Endothelial cell of umbilical vein (primary cell): ENCODE data around the gene PTGDS. TPM values are rescaled to one million over a fixed set of nuclear protein-coding genes. Genes with fewer than 3 reads are reported as not detected.

ENCODE experiments used
- BruUV-seq: library from RNA; stranded (reverse); fragments of 400-500 nt; replicated peaks from 2 replicates; lab custom pipeline; 2021; lab: Mats Ljungman, UMichigan
- CTCF ChIA-PET: fragments of 300-600, 350-600 bp; sonication (Branson Sonifier 250); formaldehyde crosslinking; loops from one replicate; lab custom pipeline; 2021; ENCODE audit warnings: antibody characterized with exemption, inconsistent platforms; lab: Charles Lee
- POLR2A ChIA-PET: fragments of 300-600, 350-600 bp; sonication (Branson Sonifier 250); formaldehyde crosslinking; loops from one replicate; lab custom pipeline; 2021; ENCODE audit warnings: antibody characterized with exemption, inconsistent platforms; lab: Charles Lee
- DNase-seq: peaks from one replicate; pipeline ENCODE4 v3.0.0-alpha.2; 2011; ENCODE audit warnings: low read depth, low spot score
- FAIRE-seq: peaks from 2 replicates; lab custom pipeline; 2011; peaks lifted over from hg19 to GRCh38; lab: Jason Lieb, UNC
- H2AFZ ChIP-seq: 2 replicates; pipeline ENCODE4 v1.6.0; 2012; ENCODE audit warnings: low read depth, low read length, control low read depth, inconsistent platforms
- H3K27ac ChIP-seq: 2 replicates; pipeline ENCODE4 v1.5.1; 2011; ENCODE audit warnings: low read depth, mild to moderate bottlenecking, control low read depth, low read length, moderate library complexity; ENCODE audit not compliant: insufficient read depth
- H3K27me3 ChIP-seq, 2 experiments: 2 replicates each; pipeline versions ENCODE4 v1.6.0 to v1.6.1; 2011; ENCODE audit warnings: low read length in 2 of 2, mixed read lengths in 1 of 2; ENCODE audit not compliant: control insufficient read depth in 2 of 2, insufficient read depth in 2 of 2
- H3K36me3 ChIP-seq, 2 experiments: 2 replicates in 1 of 2; 3 replicates in 1 of 2; pipeline ENCODE4 v1.5.1; 2011; ENCODE audit warnings: low read length in 2 of 2, mild to moderate bottlenecking in 1 of 2, moderate library complexity in 1 of 2; ENCODE audit not compliant: control insufficient read depth in 2 of 2, insufficient read depth in 2 of 2; ENCODE audit errors: extremely low read depth in 1 of 2
- H3K4me1 ChIP-seq: 3 replicates; pipeline ENCODE4 v1.5.1; 2011; ENCODE audit warnings: mild to moderate bottlenecking, low read length; ENCODE audit not compliant: control insufficient read depth, insufficient read depth; ENCODE audit errors: extremely low read depth
- H3K4me2 ChIP-seq: 2 replicates; pipeline ENCODE4 v1.6.1; 2011; ENCODE audit warnings: low read length, control low read depth, mixed read lengths; ENCODE audit not compliant: insufficient read depth
- H3K4me3 ChIP-seq, 3 experiments: fragments of 200-600 bp in 1 of 3; sonication (generic), shearing (Covaris generic) in 1 of 3; replicated peaks in 1 of 3; 2 replicates each; pipeline ENCODE4 v1.5.1; 2011 to 2016; ENCODE audit warnings: control low read depth in 3 of 3, low read length in 3 of 3, mild to moderate bottlenecking in 2 of 3, inconsistent platforms in 1 of 3, low read depth in 1 of 3, moderate library complexity in 1 of 3; ENCODE audit not compliant: insufficient read depth in 1 of 3
- H3K79me2 ChIP-seq: 2 replicates; pipeline ENCODE4 v1.6.0; 2012; ENCODE audit warnings: low read length, inconsistent platforms; ENCODE audit not compliant: control insufficient read depth, insufficient read depth
- H3K9ac ChIP-seq: replicated peaks from 2 replicates; pipeline ENCODE3; 2011; ENCODE audit warnings: low read length, control low read depth; ENCODE audit not compliant: insufficient read depth; ENCODE audit errors: extremely low read depth
- H3K9me1 ChIP-seq: replicated peaks from 3 replicates; pipeline ENCODE4 v1.6.0; 2011; ENCODE audit warnings: mild to moderate bottlenecking, low read length; ENCODE audit not compliant: control insufficient read depth, insufficient read depth; ENCODE audit errors: extremely low read depth
- H3K9me3 ChIP-seq: replicated peaks from 2 replicates; pipeline ENCODE4 v1.5.1; 2012; ENCODE audit warnings: low read length, inconsistent platforms; ENCODE audit not compliant: control insufficient read depth, insufficient read depth
- H4K20me1 ChIP-seq: replicated peaks from 2 replicates; pipeline ENCODE3; 2011; ENCODE audit warnings: mild to moderate bottlenecking, low read length; ENCODE audit not compliant: control insufficient read depth, insufficient read depth; ENCODE audit errors: extremely low read depth
- EZH2 ChIP-seq: IDR thresholded peaks from 2 replicates; pipeline ENCODE4 v1.6.1; 2012; ENCODE audit warnings: borderline replicate concordance, low read depth, mild to moderate bottlenecking, moderate library complexity, low read length, inconsistent platforms; ENCODE audit not compliant: severe bottlenecking
- FOS ChIP-seq: IDR thresholded peaks from 2 replicates; pipeline ENCODE4 v1.6.1; 2011; ENCODE audit warnings: mild to moderate bottlenecking, low read length, moderate library complexity, borderline replicate concordance; ENCODE audit not compliant: insufficient read depth
- GATA2 ChIP-seq: IDR thresholded peaks from 2 replicates; pipeline ENCODE4 v1.7.0; 2011; ENCODE audit warnings: low read depth, mild to moderate bottlenecking, moderate library complexity, mixed read lengths, low read length; ENCODE audit not compliant: insufficient read length, insufficient read depth
- MAX ChIP-seq: IDR thresholded peaks from 2 replicates; pipeline ENCODE4 v1.6.1; 2011; ENCODE audit not compliant: insufficient read depth, insufficient read length
- POLR2AphosphoS5 ChIP-seq: IDR thresholded peaks from 2 replicates; pipeline ENCODE4 v1.6.1; 2012; ENCODE audit warnings: low read depth, mild to moderate bottlenecking, control low read depth, low read length, moderate library complexity; ENCODE audit not compliant: insufficient read depth
- dilution Hi-C: fragments of 300-500 bp; cut with MboI; formaldehyde crosslinking; loops from one replicate; pipeline ENCODE4 v1.15.0; 2019; ENCODE audit warnings: low sequenced_read_pairs; ENCODE audit not compliant: extremely low pct_ligation_motif_present
- intact Hi-C: fragments of 100-400 bp; cut with micrococcal nuclease; formaldehyde crosslinking; loops from one replicate; pipeline ENCODE4 v1.10.0; 2022
- polyA plus RNA-seq, 4 experiments: library from polyadenylated mRNA; depleted of rRNA in 3 of 4; stranded (reverse) in 3 of 4; unstranded in 1 of 4; fragments of >200 nt; gene quantifications; 2 replicates each; pipeline versions ENCODE4 v1.2.1 to v1.2.3, GENCODE V29; 2011 to 2012; ENCODE audit warnings: missing spikeins in 1 of 4
- total RNA-seq: library from RNA; stranded (reverse); gene quantifications from 2 replicates; pipeline ENCODE4 v1.2.3, GENCODE V29; 2021
- TF ChIP-seq, protein P1 (sequence below), 2 donors: IDR thresholded peaks; 1 replicate in 1 of 2; 2 replicates in 1 of 2; pipeline ENCODE4 v1.5.1; 2011; ENCODE audit warnings: low read length in 2 of 2, mild to moderate bottlenecking in 2 of 2, moderate library complexity in 2 of 2, control low read depth in 1 of 2, inconsistent platforms in 1 of 2, low read depth in 1 of 2; ENCODE audit not compliant: insufficient read depth in 1 of 2; ENCODE audit errors: extremely low read depth in 1 of 2

Gene PTGDS
- total and polyA plus RNA-seq, 2 donors (not counting 3 experiments of a cell fraction or from before 2014, with no cell fraction given), result not detected

DNA sequence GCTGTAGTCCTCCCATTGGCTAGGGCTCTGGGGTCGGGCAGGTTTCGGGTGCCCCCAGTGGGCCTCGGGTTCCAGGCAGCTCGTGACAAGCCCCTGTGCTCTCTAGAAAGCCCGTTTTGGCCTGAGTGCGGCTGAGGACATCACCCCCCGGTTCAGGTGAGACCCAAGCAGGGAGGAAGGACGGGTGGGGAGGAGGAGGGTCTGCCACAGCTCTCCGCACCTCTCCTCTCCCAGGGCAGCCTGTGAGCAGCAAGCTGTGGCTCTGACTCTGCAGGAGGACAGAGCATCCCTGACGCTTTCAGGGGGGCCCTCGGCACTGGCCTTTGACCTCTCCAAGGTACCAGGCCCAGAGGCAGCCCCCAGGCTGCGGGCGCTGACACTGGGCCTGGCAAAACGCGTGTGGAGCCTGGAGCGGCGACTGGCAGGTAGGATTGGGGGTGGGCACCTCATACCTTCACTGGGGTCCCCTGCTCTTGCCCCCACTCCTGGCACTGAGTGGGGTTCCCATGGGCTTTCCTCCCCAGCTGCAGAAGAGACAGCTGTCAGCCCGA lies 15.6 kb downstream of the PTGDS start:
- no peaks in the 10 kb centered on the region for H3K9me3 ChIP-seq
- ChIA-PET CTCF (interaction anchor here (0.9 to 1.8 kb wide), 9 partner anchors 10 to 150 kb away, joined by 3 to 6 read pairs (median 4); partner anchors contain the start of genes AJM1, FBXW5, FUT7 and LCNL1), POLR2A (no interaction called here)
- peak overlapping the region; percentile 52 for H2AFZ ChIP-seq
- peak overlapping the region; percentile 86 for H3K4me2 ChIP-seq
- H3K4me1 ChIP-seq, result peaks cover 24% of the 10 kb centered on the region
- no TSS peak for BruUV-seq
- H3K36me3 ChIP-seq, result no peaks in the 10 kb centered on the region
- intact Hi-C loops (loop anchor here (1.0 to 5.0 kb wide), 2 partner anchors 15 to 46 kb away; partner anchors contain the start of gene C8G), dilution Hi-C loops (no loop called here)
- no peaks in the 10 kb centered on the region for H4K20me1 ChIP-seq
- TF ChIP-seq GATA2, result no peak
- TF ChIP-seq, protein P1, sequence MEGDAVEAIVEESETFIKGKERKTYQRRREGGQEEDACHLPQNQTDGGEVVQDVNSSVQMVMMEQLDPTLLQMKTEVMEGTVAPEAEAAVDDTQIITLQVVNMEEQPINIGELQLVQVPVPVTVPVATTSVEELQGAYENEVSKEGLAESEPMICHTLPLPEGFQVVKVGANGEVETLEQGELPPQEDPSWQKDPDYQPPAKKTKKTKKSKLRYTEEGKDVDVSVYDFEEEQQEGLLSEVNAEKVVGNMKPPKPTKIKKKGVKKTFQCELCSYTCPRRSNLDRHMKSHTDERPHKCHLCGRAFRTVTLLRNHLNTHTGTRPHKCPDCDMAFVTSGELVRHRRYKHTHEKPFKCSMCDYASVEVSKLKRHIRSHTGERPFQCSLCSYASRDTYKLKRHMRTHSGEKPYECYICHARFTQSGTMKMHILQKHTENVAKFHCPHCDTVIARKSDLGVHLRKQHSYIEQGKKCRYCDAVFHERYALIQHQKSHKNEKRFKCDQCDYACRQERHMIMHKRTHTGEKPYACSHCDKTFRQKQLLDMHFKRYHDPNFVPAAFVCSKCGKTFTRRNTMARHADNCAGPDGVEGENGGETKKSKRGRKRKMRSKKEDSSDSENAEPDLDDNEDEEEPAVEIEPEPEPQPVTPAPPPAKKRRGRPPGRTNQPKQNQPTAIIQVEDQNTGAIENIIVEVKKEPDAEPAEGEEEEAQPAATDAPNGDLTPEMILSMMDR (IDR thresholded peaks at IDR 0.05; ENCODE audit: extremely low read depth in 1 of 2, insufficient read depth in 1 of 2, low read depth in 1 of 2, low read length in 2 of 2), result no peak
- no peak for TF ChIP-seq EZH2
- no peak for TF ChIP-seq POLR2AphosphoS5
- TF ChIP-seq MAX, result no peak
- TF ChIP-seq FOS, result no peak
- H3K27me3 ChIP-seq, result no peaks in the 10 kb centered on the region
- H3K27ac ChIP-seq, result peak overlapping the region; percentile 22
- FAIRE-seq (no peak), DNase-seq (no peak)
- H3K4me3 ChIP-seq, result peak overlapping the region; percentile 47 to 56 (median 54)
- H3K79me2 ChIP-seq, result peaks cover 9% of the 10 kb centered on the region
- H3K9me1 ChIP-seq, result no peaks in the 10 kb centered on the region
- peak overlapping the region; percentile 30 for H3K9ac ChIP-seq
